SH-SY5Y (cell line): ENCODE data around the gene TRIM66.

ENCODE experiments used
- GATA2 ChIP-seq: IDR thresholded peaks from 2 replicates; pipeline ENCODE4 v1.6.1; 2011; ENCODE audit warnings: mild to moderate bottlenecking, low read depth, low read length
- GATA3 ChIP-seq: IDR thresholded peaks from 2 replicates; pipeline ENCODE4 v1.6.1; 2011; ENCODE audit warnings: low read depth, mild to moderate bottlenecking, low read length, moderate library complexity

DNA sequence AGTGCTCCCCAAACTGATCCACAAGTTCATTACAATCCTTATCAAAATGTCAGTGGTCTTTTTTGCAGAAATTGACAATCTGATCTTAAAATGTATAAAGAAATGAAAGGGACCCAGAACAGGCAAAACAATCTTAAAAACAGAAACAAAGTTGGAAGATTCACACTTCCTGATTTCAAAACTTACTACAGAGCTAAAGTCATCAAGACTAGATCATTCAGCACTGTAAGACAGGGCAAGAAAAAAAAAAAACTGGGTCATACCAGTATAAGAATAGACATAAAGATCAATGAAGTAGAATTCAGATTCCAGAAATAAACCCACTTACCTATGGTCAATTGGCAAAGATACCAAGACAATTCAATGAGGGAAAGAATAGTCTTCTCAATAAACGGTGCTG is 84.0 kb downstream of the TRIM66 start:
- TF ChIP-seq GATA2, result no peak
- no peak for TF ChIP-seq GATA3
